GM12878 (cell line): ENCODE results near the gene EXOC4.

Experiments
- CTCF ChIP-seq, 3 experiments: IDR thresholded peaks in 2 of 3; conservative IDR thresholded peaks in 1 of 3; 2 replicates each; pipeline ENCODE4 v1.5.1; 2011; ENCODE audit warnings: low read depth in 3 of 3, low read length in 3 of 3, mild to moderate bottlenecking in 3 of 3, control low read depth in 2 of 3, moderate library complexity in 2 of 3, inconsistent platforms in 1 of 3, mixed read lengths in 1 of 3; ENCODE audit not compliant: control insufficient read depth in 2 of 3, insufficient read depth in 1 of 3; ENCODE audit errors: extremely low read depth in 1 of 3
- E2F8 ChIP-seq: fragments of 450-650 bp; IDR thresholded peaks from 2 replicates; pipeline ENCODE4 v1.6.1; 2018; ENCODE audit warnings: mild to moderate bottlenecking, low read depth, moderate library complexity; ENCODE audit not compliant: partially characterized antibody
- LARP7 ChIP-seq: fragments of 450-650 bp; IDR thresholded peaks from 2 replicates; pipeline ENCODE4 v1.6.1; 2017; ENCODE audit warnings: mild to moderate bottlenecking
- SPI1 ChIP-seq: IDR thresholded peaks from 2 replicates; pipeline ENCODE4 v1.6.1; 2011; ENCODE audit warnings: low read depth, mild to moderate bottlenecking, low read length, moderate library complexity, borderline replicate concordance; ENCODE audit not compliant: insufficient read depth
- SRF ChIP-seq, 2 experiments: IDR thresholded peaks; 2 replicates each; pipeline ENCODE4 v1.6.1; 2011; ENCODE audit warnings: low read depth in 2 of 2, low read length in 2 of 2, mild to moderate bottlenecking in 1 of 2, moderate library complexity in 1 of 2
- TAF1 ChIP-seq: IDR thresholded peaks from 2 replicates; pipeline ENCODE4 v1.6.1; 2011; ENCODE audit warnings: mild to moderate bottlenecking, low read depth, low read length, borderline replicate concordance
- YY1 ChIP-seq: IDR thresholded peaks from 2 replicates; pipeline ENCODE4 v1.6.1; 2011; ENCODE audit warnings: low read depth, mild to moderate bottlenecking, low read length
- ZBTB33 ChIP-seq: fragments of 450-650 bp; IDR thresholded peaks from 2 replicates; pipeline ENCODE4 v1.6.1; 2017; ENCODE audit warnings: mild to moderate bottlenecking

GRCh38 chr7:133980804-133981203 lies 727.9 kb downstream of the EXOC4 start:
- TF ChIP-seq YY1 (no peak), CTCF (IDR thresholded peaks at IDR 0.05 in 2 of 3, conservative IDR thresholded peaks at IDR 0.05 in 1 of 3; ENCODE audit: control insufficient read depth in 2 of 3, extremely low read depth in 1 of 3, insufficient read depth in 1 of 3, low read depth in 3 of 3, low read length in 3 of 3) (no peak), SPI1 (no peak), LARP7 (no peak), ZBTB33 (no peak), E2F8 (no peak), SRF (IDR thresholded peaks at IDR 0.05; ENCODE audit: low read depth in 2 of 2, low read length in 2 of 2) (no peak), TAF1 (no peak)
